ENCODE results near the gene TMPRSS13.
"Not testable (repeated sequence)": the region's sequence is repeated elsewhere in the genome, so short reads cannot be mapped to it uniquely, and the experiment has no call there.

Gene TMPRSS13

GRCh38 chr11:117868088-117868487 lies 61.1 kb downstream of the TMPRSS13 start:
- no peak for DNase-seq (ENCODE audit: low read depth)
- TF ChIP-seq CTCF (IDR thresholded peaks at IDR 0.05; ENCODE audit: low read depth, low read length, missing control alignments), result no peak
- no peak overlapping the region for H3K4me3 ChIP-seq (ENCODE audit: low read depth, low read length)

GRCh38 chr11:117866526-117866925 lies 62.7 kb downstream of the TMPRSS13 start:
- no peak for TF ChIP-seq CTCF (IDR thresholded peaks at IDR 0.05; ENCODE audit: low read depth, low read length, missing control alignments)
- no peak for DNase-seq (ENCODE audit: low read depth)
- no peak overlapping the region for H3K4me3 ChIP-seq (ENCODE audit: low read depth, low read length)

- not testable (repeated sequence) for DNase-seq (ENCODE audit: low read depth); H3K4me3 ChIP-seq (ENCODE audit: low read depth, low read length)
These were observed 63.7 kb downstream of the TMPRSS13 start for GRCh38 chr11:117865546-117865945.

GRCh38 chr11:117863383-117863782 lies 65.8 kb downstream of the TMPRSS13 start:
- no peak overlapping the region for H3K4me3 ChIP-seq (ENCODE audit: low read depth, low read length)
- DNase-seq (ENCODE audit: low read depth), result no peak
- TF ChIP-seq CTCF (IDR thresholded peaks at IDR 0.05; ENCODE audit: low read depth, low read length, missing control alignments), result no peak

GRCh38 chr11:117862753-117863152 lies 66.4 kb downstream of the TMPRSS13 start:
- TF ChIP-seq CTCF (IDR thresholded peaks at IDR 0.05; ENCODE audit: low read depth, low read length, missing control alignments), result no peak
- DNase-seq (ENCODE audit: low read depth), result no peak
- no peak overlapping the region for H3K4me3 ChIP-seq (ENCODE audit: low read depth, low read length)

- no peak for DNase-seq (ENCODE audit: low read depth)
- no peak overlapping the region for H3K4me3 ChIP-seq (ENCODE audit: low read depth, low read length)
- TF ChIP-seq CTCF (IDR thresholded peaks at IDR 0.05; ENCODE audit: low read depth, low read length, missing control alignments), result no peak
These were observed 67.0 kb downstream of the TMPRSS13 start for GRCh38 chr11:117862019-117862725.

- DNase-seq (ENCODE audit: low read depth), result no peak
- no peak overlapping the region for H3K4me3 ChIP-seq (ENCODE audit: low read depth, low read length)
- TF ChIP-seq CTCF (IDR thresholded peaks at IDR 0.05; ENCODE audit: low read depth, low read length, missing control alignments), result no peak
These were observed 67.8 kb downstream of the TMPRSS13 start for GRCh38 chr11:117861151-117862018.

Data from GM12864 (cell line).